GM10266 (cell line): Measurements from ENCODE around the gene CALHM1.
A peak's percentile ranks its signal among the peaks of the same experiment; 100 is the strongest.

Source experiments
- DNase-seq: peaks from one replicate; pipeline ENCODE4 v3.0.0; 2012; ENCODE audit errors: extremely low spot score
- CTCF ChIP-seq: IDR thresholded peaks from 2 replicates; pipeline ENCODE4 v1.5.1; 2012; ENCODE audit warnings: mild to moderate bottlenecking, low read depth; ENCODE audit not compliant: control insufficient read depth, insufficient read depth; ENCODE audit errors: missing control alignments

CALHM1 gene

GRCh38 chr10:103480521-103480920 lies 21.8 kb upstream of the CALHM1 start:
- no peak for TF ChIP-seq CTCF
- no peak for DNase-seq

- DNase-seq = no peak
Observed at GRCh38 chr10:103479135-103479534, 20.4 kb upstream of the CALHM1 start, which contains the start of gene CALHM3. Gene CALHM3, minus strand, starts transcription at chr10:103479240. Its CDS starts 208 bp downstream, at chr10:103479032.

GRCh38 chr10:103478671-103479070 lies 20.0 kb upstream of the CALHM1 start:
- DNase-seq = no peak
- no peak for TF ChIP-seq CTCF

More at GRCh38 chr10:103479135-103479534, 20.4 kb upstream of the CALHM1 start, which contains the start of gene CALHM3:
- no peak for TF ChIP-seq CTCF

- peak; percentile 61 for TF ChIP-seq CTCF
- DNase-seq = peak; percentile 75
Observed at GRCh38 chr10:103476046-103476768, 17.5 kb upstream of the CALHM1 start.

GRCh38 chr10:103475437-103475836 lies 16.7 kb upstream of the CALHM1 start:
- no peak for TF ChIP-seq CTCF
- no peak for DNase-seq

GRCh38 chr10:103474077-103474476 lies 15.4 kb upstream of the CALHM1 start:
- no peak for TF ChIP-seq CTCF
- DNase-seq = no peak

GRCh38 chr10:103473261-103473671 lies 14.6 kb upstream of the CALHM1 start:
- no peak for DNase-seq
- TF ChIP-seq CTCF = no peak
